NCI-H2196 (cell line): ENCODE measurements around the gene MPIG6B.

ENCODE experiments used
- DNase-seq: peaks from one replicate; lab custom pipeline; 2025; ENCODE audit not compliant: unreplicated experiment; lab: John Stamatoyannopoulos, UW

MPIG6B gene

GRCh38 chr6:31765559-31765909 lies 42.4 kb downstream of the MPIG6B start:
- DNase-seq = no peak

GRCh38 chr6:31765910-31766794 lies 43.0 kb downstream of the MPIG6B start:
- DNase-seq = no peak

GRCh38 chr6:31767096-31767645 lies 44.0 kb downstream of the MPIG6B start:
- no peak for DNase-seq

GRCh38 chr6:31768363-31769257 lies 45.4 kb downstream of the MPIG6B start:
- DNase-seq = no peak

- peak; percentile 64 for DNase-seq
Observed at GRCh38 chr6:31769684-31770371, 46.7 kb downstream of the MPIG6B start.

GRCh38 chr6:31770860-31771259 lies 47.7 kb downstream of the MPIG6B start:
- no peak for DNase-seq

GRCh38 chr6:31771992-31772358 lies 48.8 kb downstream of the MPIG6B start:
- DNase-seq = no peak

GRCh38 chr6:31775184-31775583 lies 52.0 kb downstream of the MPIG6B start:
- no peak for DNase-seq

GRCh38 chr6:31775633-31776484 lies 52.7 kb downstream of the MPIG6B start:
- DNase-seq = no peak
